MM.1S (cell line): Measurements from ENCODE around the gene AP3D1.

ENCODE experiments used
- EZH2 ChIP-seq: fragments of 300-600 bp; sonication (generic); optimal IDR thresholded peaks from 2 replicates; pipeline ENCODE3; 2017; ENCODE audit warnings: low read depth, mild to moderate bottlenecking, antibody characterized with exemption, low read length, mixed read lengths
- EZH2phosphoT487 ChIP-seq: fragments of 300-600 bp; sonication (generic); IDR thresholded peaks from 2 replicates; pipeline ENCODE4 v1.6.1; 2018; ENCODE audit warnings: antibody characterized with exemption, low read length
- TF ChIP-seq, protein P1 (sequence below): fragments of 300-600 bp; sonication (generic); IDR thresholded peaks from 2 replicates; pipeline ENCODE4 v1.5.1; 2016; ENCODE audit warnings: antibody characterized with exemption, low read length, mixed read lengths

DNA sequence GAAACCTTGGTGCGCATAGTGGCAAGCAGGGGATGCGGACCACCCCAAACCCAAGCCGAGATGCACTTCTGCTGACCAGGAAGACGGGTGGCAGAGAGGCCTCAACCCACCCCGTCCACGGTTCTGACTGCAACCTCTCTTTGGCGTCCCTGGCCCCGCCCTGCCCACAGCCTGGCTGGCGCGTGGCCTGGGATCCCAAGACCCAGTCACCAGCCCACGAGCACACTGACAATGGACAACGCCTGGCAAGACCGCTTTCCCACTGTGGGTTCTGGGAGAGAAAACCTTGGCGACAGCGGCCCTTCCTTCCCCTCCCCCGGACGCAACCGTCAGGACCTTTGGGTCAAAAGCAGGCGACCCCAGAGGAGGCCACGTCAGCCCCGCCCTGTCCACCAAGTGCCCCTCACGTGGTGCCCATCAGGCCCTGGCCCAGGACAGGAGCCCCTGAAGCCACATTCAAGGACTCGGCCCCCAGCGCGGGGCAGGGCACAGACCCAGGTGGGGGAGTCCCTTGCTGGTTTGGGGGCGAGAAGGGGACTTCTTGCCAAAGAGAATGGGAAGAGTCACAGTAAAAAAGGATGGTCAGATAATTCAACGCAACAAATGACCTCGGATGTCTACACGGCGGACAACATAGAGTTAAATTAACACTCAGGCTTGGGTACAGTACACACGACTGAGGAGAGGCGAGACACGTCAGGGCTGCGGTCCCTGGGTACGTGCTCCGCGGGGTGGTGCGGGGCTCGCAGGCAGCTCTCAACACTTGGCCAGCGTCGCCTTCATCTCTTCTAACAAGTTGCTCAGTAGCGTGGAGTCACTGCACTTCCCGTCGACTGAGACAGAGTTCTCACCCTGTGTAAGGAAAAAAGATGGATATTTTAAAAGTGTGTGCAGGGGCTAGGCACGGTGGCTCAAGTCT lies 49.7 kb downstream of the AP3D1 start:
- TF ChIP-seq, protein P1, sequence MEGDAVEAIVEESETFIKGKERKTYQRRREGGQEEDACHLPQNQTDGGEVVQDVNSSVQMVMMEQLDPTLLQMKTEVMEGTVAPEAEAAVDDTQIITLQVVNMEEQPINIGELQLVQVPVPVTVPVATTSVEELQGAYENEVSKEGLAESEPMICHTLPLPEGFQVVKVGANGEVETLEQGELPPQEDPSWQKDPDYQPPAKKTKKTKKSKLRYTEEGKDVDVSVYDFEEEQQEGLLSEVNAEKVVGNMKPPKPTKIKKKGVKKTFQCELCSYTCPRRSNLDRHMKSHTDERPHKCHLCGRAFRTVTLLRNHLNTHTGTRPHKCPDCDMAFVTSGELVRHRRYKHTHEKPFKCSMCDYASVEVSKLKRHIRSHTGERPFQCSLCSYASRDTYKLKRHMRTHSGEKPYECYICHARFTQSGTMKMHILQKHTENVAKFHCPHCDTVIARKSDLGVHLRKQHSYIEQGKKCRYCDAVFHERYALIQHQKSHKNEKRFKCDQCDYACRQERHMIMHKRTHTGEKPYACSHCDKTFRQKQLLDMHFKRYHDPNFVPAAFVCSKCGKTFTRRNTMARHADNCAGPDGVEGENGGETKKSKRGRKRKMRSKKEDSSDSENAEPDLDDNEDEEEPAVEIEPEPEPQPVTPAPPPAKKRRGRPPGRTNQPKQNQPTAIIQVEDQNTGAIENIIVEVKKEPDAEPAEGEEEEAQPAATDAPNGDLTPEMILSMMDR, result no peak
- TF ChIP-seq EZH2, result no peak
- TF ChIP-seq EZH2phosphoT487, result no peak
